A172 (cell line): ENCODE results near the gene BOLA2B. TPM values are rescaled to one million over a fixed set of nuclear protein-coding genes. Genes with fewer than 3 reads are reported as not detected.
A peak's percentile ranks its signal among the peaks of the same experiment; 100 is the strongest.
"Not testable (repeated sequence)": the region's sequence is repeated elsewhere in the genome, so short reads cannot be mapped to it uniquely, and the experiment has no call there.

ENCODE experiments used
- DNase-seq: peaks from one replicate; pipeline ENCODE4 v3.0.0-alpha.2; 2015; ENCODE audit warnings: low spot score
- total RNA-seq: library from RNA; depleted of rRNA; stranded (reverse); fragments of >200 nt; shearing (Covaris generic); gene quantifications from 2 replicates; pipeline ENCODE4 v1.2.3, GENCODE V29; 2014

The BOLA2B gene
- total RNA-seq, 1 experiment from 2014 or later: 246 TPM

DNA sequence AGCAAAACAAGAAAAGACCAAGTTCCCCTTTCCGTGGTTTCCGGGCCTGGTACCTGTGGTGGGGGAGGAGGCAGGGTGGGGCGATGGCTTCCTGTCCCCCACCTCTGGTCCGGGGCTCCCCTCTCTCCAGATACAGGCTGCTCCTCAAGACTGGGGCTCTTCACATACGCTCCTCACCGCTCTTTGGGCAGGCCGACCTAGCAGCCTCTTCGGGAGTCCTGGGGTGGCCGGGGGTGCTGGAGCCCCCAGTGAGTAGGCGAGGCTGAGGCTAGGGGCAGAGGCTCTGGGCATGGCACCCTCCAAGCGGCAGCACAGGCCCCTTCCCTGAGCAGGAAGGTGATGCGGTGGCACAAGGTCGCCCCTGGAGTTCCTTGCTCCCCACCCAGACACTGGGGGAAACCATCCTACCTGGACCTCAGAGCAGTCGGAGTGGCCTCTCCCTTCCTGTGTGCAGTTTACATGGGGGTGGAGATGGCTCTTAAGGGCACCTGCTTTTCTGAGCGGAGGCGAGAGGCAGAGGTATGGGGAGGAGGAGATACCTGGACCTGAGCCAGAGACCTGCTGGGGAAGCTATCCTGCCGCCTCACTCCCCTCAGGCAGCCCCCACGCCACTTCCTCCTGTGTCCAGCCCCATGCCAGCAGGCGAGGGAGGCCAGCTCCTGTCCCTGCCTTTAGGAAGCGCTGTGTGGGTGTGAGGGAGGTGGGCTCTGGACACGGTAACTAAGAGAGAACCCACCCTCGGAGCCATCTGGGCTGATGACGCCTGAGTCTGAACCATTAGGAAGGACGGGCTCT lies 9.2 kb downstream of the BOLA2B start:
- no peak for DNase-seq

DNA sequence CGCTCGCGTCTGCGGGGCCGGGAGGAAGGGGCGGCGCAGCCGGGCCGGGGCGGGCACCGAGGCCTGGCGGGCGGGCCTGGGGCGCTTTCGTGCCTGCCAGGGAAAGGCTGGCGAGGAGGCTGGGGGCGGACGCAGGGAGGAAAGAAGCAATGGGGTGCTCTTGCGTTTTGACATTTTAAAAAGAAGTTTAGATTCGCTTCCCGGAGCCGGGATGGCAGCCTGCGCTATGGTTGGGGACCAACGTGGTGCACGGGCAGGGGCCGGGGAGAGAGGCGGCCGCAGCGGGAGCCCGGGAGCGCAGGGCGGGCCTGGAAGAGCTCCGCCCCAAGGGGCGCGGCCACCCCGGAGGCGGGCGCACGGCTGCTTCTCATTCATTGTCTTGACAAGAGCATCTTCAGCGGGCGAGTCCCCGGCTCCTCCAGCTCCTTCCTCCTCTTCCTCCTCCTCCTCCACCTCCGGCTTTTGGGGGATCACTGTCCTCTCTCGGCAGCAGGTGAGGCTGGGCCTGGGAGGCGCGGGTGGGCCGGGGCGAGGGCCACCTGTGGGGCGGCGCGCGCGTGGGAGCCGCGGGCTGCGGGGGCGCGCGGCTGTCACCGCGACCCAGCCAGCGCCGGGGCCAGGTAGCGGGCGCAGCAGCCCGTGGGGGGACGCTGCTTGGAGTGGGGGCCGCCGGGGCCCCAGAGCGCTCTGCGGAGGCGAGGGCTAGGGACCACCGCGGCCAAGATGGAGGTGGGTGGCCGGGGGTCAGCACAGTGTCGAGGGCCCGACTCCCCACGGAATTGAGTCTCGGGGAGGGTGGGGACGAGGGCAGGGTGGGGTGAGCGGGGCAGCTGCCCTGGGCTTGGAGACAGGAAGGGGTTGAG lies 10.0 kb downstream of the BOLA2B start, which contains the start of gene CORO1A:
Gene CORO1A, plus strand, starts transcription at position 370 of the 863 bp plus-strand sequence. CDS start 1,608 bp downstream, outside the sequence.
- peak; percentile 70 for DNase-seq

GRCh38 chr16:30180741-30181140 lies 12.7 kb downstream of the BOLA2B start:
- no peak for DNase-seq

- DNase-seq: no peak
Observed at GRCh38 chr16:30179931-30180330, 13.5 kb downstream of the BOLA2B start.

GRCh38 chr16:30179195-30179594 lies 14.3 kb downstream of the BOLA2B start:
- no peak for DNase-seq

DNA sequence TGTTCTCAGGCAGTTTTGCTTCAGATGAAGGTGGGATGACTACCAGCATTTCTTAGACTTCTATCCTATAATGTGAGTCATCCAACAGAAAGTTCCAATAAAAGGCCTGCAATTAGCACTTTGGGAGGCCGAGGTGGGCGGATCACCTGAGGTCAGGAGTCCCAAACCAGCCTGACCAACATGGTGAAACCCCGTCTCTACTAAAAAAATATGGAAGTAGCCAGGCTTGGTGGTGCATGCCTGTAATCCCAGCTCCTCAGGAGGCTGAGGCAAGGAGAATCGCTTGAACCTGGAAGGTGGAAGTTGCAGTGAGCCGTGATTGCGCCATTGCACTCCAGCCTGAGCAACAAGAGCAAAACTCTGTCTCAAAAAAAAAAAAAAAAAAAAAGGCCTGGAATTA lies 16.6 kb downstream of the BOLA2B start:
- DNase-seq: not testable (repeated sequence)

- no peak for DNase-seq
Observed at GRCh38 chr16:30173054-30173453, 20.4 kb downstream of the BOLA2B start.

GRCh38 chr16:30170145-30170544 lies 23.3 kb downstream of the BOLA2B start:
- DNase-seq: not testable (repeated sequence)

- not testable (repeated sequence) for DNase-seq
Observed at GRCh38 chr16:30169416-30169815, 24.1 kb downstream of the BOLA2B start.

DNA sequence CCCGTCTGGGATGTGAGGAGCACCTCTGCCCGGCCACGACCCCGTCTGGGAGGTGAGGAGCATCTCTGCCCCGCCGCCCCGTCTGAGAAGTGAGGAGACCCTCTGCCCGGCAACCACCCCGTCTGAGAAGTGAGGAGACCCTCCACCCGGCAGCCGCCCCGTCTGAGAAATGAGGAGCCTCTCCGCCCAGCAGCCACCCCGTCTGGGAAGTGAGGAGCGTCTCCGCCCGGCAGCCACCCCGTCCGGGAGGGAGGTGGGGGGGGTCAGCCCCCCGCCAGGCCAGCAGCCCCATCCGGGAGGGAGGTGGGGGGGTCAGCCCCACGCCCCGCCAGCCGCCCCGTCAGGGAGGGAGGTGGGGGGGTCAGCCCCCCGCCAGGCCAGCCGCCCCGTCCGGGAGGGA lies 24.7 kb downstream of the BOLA2B start:
- not testable (repeated sequence) for DNase-seq

GRCh38 chr16:30166202-30166902 lies 27.1 kb downstream of the BOLA2B start:
- no peak for DNase-seq

DNA sequence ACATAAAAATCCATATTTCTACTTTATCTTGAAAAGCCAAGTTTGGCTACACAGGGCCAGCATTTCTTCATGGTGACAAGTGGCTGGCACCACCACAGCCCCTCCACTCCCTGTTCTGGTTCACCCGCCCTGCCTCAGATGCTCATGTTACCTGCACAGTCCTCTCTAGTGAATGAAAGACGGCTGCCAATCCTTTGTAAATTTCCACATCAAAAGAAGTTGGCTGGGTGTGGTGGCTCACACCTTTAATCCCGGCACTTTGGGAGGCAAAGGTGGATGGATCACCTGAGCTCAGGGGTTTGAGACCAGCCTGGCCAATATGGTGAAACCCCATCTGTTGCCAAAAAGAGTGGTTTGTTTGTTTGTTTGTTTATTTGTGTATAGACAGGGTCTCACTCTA lies 29.9 kb downstream of the BOLA2B start:
- no peak for DNase-seq

- DNase-seq: no peak
Observed at GRCh38 chr16:30157214-30157613, 36.3 kb downstream of the BOLA2B start.

DNA sequence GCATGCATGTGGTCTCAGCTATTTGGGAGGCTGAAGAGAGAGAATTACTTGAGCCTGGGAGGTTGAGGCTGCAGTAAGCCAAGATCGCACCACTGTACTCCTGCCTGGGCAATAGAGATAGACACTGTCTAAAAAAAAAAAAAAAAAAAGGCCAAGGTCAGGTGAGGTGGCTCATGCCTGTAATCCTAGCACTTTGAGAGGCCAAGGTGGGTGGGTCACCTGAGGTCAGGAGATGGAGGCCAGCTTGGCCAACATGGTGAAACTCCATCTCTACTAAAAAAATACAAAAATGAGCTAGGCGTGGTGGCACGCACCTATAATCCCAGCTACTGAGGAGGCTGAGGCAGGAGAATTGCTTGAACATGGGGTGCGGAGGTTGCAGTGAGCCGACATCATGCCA lies 38.3 kb downstream of the BOLA2B start:
- DNase-seq: no peak

- DNase-seq: no peak
Observed at GRCh38 chr16:30152517-30152916, 40.9 kb downstream of the BOLA2B start.

GRCh38 chr16:30151091-30151490 lies 42.4 kb downstream of the BOLA2B start:
- DNase-seq: no peak

GRCh38 chr16:30149250-30149930 lies 44.1 kb downstream of the BOLA2B start:
- no peak for DNase-seq

DNA sequence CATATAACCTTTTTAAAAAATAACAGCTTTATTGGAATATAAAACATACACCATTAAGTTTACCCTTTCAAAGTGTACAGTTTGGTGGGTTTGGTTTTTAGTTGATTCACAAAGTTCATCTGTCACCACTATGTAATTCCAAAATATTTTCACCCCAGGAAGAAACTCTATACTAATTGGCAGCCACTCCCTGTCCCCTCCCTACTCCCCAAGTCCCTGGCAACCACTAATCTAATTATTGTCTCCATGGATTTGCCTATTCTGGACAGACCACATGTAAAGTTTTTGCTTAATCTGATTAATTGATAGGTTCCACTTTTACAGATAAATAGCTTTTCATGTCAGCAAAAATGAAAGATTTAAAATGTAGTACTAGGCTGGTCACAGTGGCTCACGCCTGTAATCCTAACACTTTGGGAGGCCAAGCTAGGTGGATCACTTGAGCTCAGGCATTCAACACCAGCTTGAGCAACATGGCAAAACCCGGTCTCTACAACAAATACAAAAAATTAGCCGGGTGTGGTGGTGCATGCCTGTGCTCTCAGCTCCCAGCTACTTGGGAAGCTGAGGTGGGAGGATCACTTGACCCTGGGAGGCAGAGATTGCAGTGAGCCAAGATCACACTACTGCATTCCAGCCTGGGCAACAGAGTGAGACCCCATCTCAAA lies 45.5 kb downstream of the BOLA2B start:
- DNase-seq: no peak

- no peak for DNase-seq
Observed at GRCh38 chr16:30145657-30146056, 47.8 kb downstream of the BOLA2B start.

GRCh38 chr16:30144917-30145316 lies 48.5 kb downstream of the BOLA2B start:
- DNase-seq: no peak

DNA sequence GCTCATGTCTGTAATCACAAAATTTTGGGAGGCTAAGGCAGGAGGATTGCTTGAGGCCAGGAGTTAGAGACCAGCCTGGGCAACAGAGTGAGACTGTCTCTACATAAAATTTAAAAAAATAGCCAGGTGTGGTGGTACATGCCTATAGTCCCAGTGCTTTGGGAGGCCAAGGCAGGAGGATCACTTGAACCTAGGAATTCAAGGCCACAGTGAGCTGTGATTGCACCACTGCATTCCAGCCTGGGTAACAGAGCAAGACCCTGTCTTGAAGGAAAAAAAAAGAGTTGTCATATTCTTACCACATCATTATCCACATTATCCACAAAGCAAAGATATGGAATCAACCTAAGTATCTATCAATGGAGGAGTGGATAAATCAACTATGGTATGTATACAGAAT lies 49.4 kb downstream of the BOLA2B start:
- DNase-seq: no peak
